ENCODE results near the gene INIP.

The INIP gene

GRCh38 chr9:112757940-112758339 is 40.0 kb upstream of the INIP start:
- Histone ChIP-seq H3K27me3 (ENCODE audit: insufficient read depth, poor library complexity, severe bottlenecking) (no peaks in the 10 kb centered on the region), H3K4me3 (replicated peaks; ENCODE audit: insufficient read depth, low read length) (no peak overlapping the region), H3K27ac (replicated peaks) (no peak overlapping the region)
- no peak for TF ChIP-seq REST (IDR thresholded peaks at IDR 0.05; ENCODE audit: insufficient replicate concordance, low read depth)
- peak; percentile 55; the same call in 1 of the 2 replicates for TF ChIP-seq SPI1 (IDR thresholded peaks at IDR 0.05; ENCODE audit: borderline replicate concordance, low read depth)
- DNase-seq (ENCODE audit: low read depth in 1 of 2, low spot score in 1 of 2), result peak in 1 of 2 experiments; percentile 42

GRCh38 chr9:112757282-112757883 is 39.5 kb upstream of the INIP start:
- no peak overlapping the region for H3K27ac ChIP-seq (replicated peaks)
- no peak overlapping the region for H3K4me3 ChIP-seq (replicated peaks; ENCODE audit: insufficient read depth, low read length)
- TF ChIP-seq CTCF (IDR thresholded peaks at IDR 0.05; ENCODE audit: insufficient read depth, low read length), result no peak
- TF ChIP-seq REST (IDR thresholded peaks at IDR 0.05; ENCODE audit: insufficient replicate concordance, low read depth), result no peak
- no peak for TF ChIP-seq SPI1 (IDR thresholded peaks at IDR 0.05; ENCODE audit: borderline replicate concordance, low read depth)
- no peak for TF ChIP-seq POLR2AphosphoS5 (IDR thresholded peaks at IDR 0.05; ENCODE audit: low read depth)
- TF ChIP-seq GABPA (IDR thresholded peaks at IDR 0.05; ENCODE audit: low read depth), result no peak
- no peaks in the 10 kb centered on the region for H3K27me3 ChIP-seq (ENCODE audit: insufficient read depth, poor library complexity, severe bottlenecking)
- DNase-seq (ENCODE audit: low read depth in 1 of 2, low spot score in 1 of 2), result no peak

GRCh38 chr9:112755675-112756074 is 37.8 kb upstream of the INIP start:
- no peak overlapping the region for H3K27ac ChIP-seq (replicated peaks)
- no peaks in the 10 kb centered on the region for H3K27me3 ChIP-seq (ENCODE audit: insufficient read depth, poor library complexity, severe bottlenecking)
- DNase-seq (ENCODE audit: low read depth in 1 of 2, low spot score in 1 of 2), result no peak
- TF ChIP-seq SPI1 (IDR thresholded peaks at IDR 0.05; ENCODE audit: borderline replicate concordance, low read depth) (no peak), GABPA (IDR thresholded peaks at IDR 0.05; ENCODE audit: low read depth) (no peak), POLR2AphosphoS5 (IDR thresholded peaks at IDR 0.05; ENCODE audit: low read depth) (no peak), REST (IDR thresholded peaks at IDR 0.05; ENCODE audit: insufficient replicate concordance, low read depth) (no peak), CTCF (IDR thresholded peaks at IDR 0.05; ENCODE audit: insufficient read depth, low read length) (no peak)
- no peak overlapping the region for H3K4me3 ChIP-seq (replicated peaks; ENCODE audit: insufficient read depth, low read length)

Measured in HL-60 (cell line).